HG02840 (cell line): ENCODE measurements around the gene SPHK1.

Experiments used
- ATAC-seq: cut with Tn5 transposase; IDR thresholded peaks from one replicate; pipeline ENCODE4 v1.9.1; 2021; ENCODE audit warnings: mild to moderate bottlenecking, moderate library complexity, moderate number of reproducible peaks; ENCODE audit not compliant: unreplicated experiment, low FRiP score

The SPHK1 gene

DNA sequence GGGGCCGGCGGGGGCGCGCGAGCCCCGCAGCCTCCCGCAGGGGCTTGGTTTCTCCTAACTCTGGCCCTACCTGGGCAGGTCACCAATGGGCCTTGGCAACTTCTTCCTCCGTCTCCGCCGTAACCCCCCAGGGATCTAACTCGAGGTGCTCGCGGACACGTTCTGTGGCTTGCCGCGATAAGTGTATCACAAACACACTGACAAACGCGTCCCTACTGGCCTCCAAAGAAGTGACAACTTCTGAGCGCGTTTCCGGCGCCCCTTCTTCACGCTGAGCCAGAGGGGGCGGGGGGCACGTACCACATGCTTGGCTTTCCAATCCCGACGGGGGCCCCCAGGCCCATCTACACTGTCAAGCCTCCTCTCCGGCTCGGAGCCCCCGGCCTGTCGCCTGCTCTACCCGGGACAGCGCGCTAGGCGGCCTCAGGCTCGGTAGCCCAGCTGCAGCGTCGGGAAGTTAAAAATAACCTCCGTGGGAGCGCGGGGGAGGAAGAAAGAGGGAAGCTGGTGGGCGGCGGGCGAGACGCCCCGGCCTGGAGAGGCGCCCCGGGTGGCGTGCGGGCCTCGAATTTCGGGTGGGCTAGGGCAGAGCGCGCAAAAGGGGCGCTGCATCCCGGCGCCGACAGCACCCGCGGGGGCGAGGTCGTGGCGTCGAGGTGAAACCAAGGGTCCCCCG lies 725 bp upstream of the SPHK1 start:
- ATAC-seq = no peak

- ATAC-seq = no peak
Measured at GRCh38 chr17:76384987-76385891, 830 bp downstream of the SPHK1 start.

GRCh38 chr17:76385892-76386786 lies 1.7 kb downstream of the SPHK1 start:
- no peak for ATAC-seq

- no peak for ATAC-seq
Measured at GRCh38 chr17:76386966-76387765, 2.8 kb downstream of the SPHK1 start.

GRCh38 chr17:76388966-76389888 lies 4.8 kb downstream of the SPHK1 start:
- no peak for ATAC-seq

DNA sequence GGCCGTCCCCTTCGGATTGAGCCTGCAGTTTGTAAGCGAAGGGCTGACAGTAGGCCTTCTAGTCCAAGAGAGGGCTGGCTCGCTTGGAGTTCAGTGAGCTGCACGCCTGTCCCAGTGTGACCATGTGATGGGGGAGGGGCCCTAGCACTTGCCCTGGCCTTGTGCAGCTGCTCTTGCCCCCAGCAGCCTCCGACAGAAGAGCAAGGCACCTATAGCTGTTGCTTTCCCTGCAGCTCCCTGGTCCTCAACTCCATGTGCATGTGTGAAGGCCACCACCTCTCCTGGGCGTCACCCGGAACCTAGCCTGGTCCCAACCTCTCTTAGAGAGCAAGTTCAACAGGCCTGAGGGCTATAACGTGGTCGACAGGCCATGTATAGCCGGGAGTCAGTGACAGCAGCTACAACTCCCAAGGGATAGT lies 5.6 kb downstream of the SPHK1 start:
- ATAC-seq = no peak

- ATAC-seq = no peak
Measured at GRCh38 chr17:76391200-76391715, 6.8 kb downstream of the SPHK1 start.

DNA sequence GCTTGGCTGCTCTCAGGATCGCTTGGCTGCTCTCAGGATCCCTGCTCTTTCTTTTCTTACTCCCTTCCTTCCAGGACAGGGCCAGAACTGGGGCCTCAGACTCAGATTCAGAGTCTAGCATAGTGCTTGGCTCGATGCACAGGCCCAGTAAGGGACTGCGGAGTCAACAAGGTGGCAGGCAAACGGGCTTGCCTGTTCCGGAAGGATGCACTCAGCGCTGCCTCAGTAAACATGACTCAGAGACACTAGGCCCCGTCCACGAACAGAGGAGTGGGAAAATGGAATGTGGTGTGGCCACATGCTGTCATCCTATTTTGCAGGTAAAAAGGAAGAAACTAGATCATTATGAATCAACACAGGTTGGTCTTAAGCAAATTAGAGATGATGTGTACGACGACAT lies 9.8 kb downstream of the SPHK1 start:
- ATAC-seq = no peak

DNA sequence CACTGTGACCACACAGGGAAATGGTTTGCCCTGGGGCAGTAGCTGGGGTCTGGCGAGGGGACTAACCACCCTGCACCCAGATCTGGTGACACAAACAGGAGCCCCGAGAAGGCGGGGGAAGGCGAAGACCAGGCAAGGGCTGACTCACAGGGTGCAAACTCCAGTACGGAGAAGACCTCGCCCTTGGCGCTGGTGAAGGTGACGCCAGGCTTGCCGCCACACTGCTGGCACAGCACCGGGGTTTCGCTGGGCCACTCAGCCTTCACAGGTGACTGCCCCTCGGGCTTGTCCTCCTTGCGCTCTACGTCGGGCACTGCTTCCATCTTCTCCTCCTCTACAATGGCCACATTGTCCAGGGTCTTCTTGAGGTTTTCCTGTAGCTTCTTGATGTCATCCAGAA lies 11.6 kb downstream of the SPHK1 start:
- no peak for ATAC-seq

DNA sequence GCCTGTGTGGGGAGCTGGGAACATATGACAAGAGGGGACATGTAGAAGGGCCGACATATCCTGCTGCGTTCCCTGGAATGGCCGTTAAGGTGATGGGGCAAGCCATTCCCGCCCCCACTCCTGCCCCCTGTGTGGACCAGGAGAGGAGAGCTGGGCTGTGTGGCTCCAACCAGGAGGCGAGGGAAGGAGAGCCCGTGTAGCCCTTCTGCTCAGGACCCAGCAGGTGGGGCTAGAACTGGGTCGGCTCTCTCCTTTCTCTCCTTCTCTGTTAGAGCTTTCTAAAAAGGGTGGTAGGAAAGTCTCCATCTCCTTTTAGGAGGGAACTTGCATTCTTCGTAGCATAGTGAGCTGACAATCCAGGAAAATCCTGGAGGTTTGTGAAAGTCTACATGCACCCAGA lies 12.8 kb downstream of the SPHK1 start:
- no peak for ATAC-seq

- ATAC-seq = no peak
Measured at GRCh38 chr17:76397687-76398522, 13.5 kb downstream of the SPHK1 start.

DNA sequence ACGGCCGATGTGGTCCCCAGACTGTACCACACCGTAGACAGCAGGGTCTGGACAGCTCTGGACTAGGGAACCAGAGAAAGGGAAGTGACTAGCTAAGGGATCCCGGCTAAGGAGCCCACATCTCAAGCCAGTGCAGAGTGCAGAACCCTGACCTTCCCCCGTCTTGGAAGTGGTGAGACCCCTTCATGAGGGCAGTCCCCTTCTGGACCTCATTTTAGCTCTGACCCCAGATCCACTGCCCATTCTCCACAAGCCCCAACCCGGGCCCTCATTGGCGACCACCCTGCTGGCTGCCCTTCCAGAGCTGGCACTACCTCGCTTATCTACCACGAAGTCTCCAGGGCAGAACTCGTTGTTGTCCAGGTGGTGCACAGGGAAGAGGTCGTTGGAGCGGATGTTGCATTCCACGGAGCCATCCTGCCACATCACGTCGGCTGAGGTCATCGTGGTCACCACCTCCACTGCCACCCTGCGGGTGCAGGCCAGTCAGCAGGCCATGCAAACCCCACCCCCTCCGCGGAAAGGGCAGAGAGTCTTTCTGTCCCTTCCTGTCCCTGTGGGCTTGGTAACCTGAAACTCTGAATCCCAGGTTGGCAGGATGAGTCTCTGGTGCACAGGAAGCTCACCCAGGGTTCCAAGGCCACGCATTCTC lies 14.2 kb downstream of the SPHK1 start:
- ATAC-seq = no peak

- ATAC-seq = no peak
Measured at GRCh38 chr17:76399175-76400172, 15.1 kb downstream of the SPHK1 start.

DNA sequence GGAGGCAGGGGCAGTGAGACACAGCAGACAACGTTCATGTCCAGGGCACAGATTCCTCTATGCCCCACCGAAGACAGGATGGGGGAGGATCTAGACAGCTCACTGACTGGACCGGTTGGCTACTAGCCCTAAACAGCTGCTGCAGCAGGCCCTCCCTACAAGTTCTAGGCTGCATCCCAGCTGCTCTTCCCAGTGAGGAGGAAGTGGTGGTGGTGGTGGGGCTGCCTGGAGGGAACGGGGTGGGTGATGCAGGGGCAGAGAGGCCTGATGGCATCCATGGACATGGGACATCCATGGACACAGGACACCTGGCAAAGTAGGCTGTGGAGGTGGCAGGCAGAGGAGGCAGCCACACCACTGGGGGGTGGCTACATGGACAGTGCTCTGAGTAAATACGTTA lies 18.3 kb downstream of the SPHK1 start:
- ATAC-seq = no peak

- no peak for ATAC-seq
Measured at GRCh38 chr17:76404256-76404655, 19.8 kb downstream of the SPHK1 start.

DNA sequence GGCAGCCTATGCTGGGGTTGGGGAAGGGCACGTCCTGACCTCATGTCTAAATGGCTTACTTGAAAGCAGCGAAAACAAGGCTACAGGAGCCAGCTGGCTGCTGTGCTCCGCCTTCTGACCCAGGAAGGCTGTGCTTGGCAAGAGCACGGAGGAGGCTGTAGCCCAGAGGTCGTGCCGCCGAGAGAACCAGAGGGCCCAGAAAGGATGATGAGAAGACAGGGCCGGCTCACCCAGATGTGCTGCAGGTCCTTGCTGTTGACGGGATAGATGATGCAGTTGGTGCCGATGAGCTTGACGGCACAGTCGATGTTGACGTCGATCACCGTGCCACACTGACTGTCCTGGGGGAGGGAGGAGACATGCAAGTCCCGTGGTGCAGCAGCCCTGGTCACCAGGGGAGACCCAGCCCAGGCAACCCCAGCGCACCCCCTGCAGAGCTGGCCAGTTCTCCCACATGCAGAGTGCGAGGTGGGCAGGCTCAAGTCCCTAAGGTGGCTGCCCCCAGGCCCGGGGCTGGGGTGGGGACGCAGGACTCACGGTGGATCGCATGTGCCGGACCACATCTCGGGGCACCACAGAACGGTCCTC lies 20.7 kb downstream of the SPHK1 start:
- no peak for ATAC-seq
